HG03139 (cell line): ENCODE data around the gene HOXB3.

Experiments used
- ATAC-seq: cut with Tn5 transposase; IDR thresholded peaks from one replicate; pipeline ENCODE4 v1.9.1; 2021; ENCODE audit not compliant: unreplicated experiment

Gene HOXB3

DNA sequence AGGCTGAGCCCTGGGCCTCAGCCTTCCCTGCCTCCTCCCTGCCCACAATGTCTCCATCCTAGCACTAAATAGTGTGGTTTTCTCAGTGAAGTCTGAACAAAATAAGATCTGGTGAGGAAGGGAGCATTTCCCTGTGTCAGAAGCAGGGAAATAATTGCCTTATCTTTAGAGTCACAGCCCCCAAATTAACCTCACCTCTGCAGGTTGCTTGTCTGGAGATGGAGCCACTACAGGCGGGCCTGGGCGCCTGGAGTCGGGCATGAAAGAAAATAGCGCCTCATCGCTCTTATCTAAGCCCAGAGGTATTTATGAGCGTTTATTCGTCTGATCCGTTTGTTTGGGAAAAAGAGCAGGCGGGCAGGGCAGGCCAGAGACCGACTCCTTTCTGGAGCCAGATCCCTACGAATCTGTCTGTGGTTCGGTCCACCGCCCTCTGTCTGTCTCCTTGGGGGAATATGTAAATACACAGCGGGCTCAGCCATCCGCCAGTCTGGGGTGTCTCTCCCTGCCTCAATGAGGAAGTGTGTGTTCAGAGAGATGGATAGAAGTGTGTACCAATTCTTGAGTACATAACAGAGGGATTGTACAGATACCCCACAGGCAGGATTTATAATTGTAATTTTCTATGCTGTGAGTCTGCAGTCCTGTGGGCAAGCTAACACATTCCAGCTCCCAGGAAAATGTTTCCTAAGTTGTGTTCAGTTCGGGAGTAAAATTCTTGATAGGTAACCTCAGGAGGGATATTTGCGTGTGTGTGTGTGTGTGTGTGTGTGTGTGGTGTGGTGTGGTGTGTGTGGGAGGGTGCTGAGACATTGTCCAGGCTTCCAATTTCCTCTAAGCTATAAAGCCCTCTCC, 10.4 kb upstream of the HOXB3 start:
- no peak for ATAC-seq

DNA sequence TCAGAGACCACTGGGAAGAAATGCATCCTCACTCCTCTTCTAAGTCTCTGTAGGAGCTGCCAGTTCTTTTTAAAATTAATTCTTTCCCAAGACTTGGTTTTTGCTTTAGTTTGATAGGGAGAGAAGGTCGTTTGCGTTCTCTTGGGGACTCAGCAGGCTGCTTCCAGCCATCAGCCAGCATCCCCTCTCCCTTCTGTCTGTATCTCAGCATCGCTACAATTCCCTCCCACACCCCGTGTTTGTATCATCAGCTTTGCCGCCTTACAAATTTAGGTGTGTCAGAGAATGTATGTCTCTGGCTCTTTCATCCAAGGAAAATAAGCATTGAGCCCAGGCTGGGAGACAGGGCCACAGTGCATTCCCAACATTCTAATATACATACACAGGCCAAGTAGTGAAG, 9.3 kb upstream of the HOXB3 start:
- ATAC-seq: no peak

DNA sequence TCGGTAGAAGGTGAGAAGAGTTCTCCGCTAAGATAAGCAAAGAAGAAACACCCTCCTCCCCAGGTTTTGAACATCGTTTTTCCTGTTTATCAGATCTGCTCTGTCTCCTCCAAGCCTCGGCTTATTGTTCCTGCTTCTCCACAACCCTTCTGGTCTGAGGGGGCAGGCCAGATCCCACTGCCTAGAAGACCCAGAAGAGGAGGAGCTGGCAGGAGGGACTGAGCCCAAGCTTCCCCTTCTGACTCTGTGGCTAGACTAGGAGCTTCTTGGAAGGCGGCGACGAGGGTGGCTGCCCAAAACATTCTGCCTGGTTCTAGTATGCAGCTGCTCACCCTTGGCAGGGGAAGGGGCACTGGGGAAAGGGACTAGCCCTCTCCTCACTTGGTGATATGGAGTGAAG, 8.7 kb upstream of the HOXB3 start:
- ATAC-seq: no peak

DNA sequence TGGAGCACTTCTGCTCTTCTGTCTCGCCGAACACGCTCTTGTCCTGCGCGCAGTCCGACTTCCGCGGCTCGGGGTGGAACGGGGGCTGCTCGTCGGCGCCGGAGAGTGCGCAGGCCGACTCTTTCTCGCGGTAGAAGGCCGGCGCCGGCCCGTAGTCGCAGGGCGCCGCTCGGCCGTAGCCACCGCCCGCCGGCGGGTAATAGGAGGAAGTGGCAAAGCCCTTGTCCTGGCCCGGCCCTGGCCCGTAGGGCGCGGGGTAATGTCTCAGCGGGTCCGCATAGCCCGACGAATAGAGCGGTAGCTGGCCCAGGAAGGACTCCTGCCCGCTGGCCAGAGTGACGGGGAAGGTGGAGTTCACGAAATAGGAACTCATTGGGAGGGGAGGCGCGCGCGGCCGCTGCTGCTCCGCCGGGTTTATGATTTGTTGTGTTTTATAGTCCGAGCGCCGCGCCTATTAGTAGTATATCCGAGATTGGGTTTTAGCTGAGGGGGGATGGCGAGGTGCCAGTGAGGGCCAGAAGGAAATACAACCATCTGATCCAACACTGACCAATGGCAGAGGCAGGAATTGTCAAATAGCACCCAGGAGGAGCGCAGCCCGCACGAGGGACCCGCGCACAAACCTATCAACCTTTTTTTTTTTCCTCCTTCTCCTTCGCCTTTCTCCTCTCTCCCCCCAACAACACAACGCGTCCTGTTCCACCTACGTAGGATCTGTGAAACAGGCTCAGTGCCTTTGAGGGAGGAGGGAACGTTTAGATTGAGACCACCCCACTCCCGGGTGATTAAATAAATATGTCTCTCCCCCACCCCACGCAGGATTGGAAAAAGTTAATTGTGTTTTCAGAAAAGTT, 8.0 kb upstream of the HOXB3 start:
- no peak for ATAC-seq

DNA sequence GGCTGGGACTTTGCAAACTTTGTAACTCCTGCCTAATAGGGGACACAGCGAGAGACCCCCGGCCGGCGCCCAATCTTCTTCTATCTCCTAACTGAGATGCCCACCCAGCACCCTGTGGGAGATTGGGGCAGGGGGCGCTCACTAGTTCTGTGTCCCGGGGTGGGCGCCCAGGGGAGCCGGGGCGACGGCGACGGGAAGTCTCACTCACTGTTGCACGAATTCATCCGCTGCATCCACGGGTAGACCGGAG, 7.4 kb upstream of the HOXB3 start:
- ATAC-seq: no peak

DNA sequence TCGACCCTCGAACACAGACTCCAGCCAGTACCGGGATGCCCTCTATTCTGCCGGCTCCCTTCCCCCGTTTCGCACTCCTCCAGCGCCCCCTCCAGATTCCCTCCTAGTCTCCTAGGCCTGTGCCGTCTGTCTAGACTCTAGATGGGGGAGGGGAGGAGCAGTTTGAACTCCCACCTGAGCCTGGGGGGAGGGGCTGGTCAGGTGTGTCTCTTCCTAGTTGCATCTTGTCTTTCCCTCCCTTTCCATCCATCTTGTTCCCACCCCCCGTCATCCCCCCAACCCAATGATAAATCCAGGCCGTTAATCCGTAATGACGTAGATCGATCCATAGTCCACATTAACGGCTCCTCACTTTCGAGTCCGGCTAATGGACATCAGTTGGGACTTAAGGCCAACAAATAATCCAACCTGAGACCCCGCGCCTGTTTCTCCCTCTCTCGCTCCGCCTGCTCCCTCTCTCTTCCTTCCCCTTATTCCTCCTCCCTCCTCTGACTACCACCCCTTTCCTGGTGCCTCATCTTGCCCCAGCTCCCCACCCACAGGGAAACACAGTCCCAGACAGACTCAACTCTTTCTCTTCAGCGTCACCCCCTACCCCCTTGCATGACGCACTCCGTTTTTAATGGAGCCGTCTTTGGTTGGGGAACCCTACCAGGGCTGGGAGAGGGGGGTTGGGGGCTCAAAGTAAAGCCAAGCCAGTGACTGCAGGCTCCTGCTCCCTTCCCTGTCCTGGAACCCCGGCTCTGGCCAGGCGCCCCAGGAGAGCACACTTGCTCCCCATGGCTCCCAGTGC, 6.9 kb upstream of the HOXB3 start:
- no peak for ATAC-seq

DNA sequence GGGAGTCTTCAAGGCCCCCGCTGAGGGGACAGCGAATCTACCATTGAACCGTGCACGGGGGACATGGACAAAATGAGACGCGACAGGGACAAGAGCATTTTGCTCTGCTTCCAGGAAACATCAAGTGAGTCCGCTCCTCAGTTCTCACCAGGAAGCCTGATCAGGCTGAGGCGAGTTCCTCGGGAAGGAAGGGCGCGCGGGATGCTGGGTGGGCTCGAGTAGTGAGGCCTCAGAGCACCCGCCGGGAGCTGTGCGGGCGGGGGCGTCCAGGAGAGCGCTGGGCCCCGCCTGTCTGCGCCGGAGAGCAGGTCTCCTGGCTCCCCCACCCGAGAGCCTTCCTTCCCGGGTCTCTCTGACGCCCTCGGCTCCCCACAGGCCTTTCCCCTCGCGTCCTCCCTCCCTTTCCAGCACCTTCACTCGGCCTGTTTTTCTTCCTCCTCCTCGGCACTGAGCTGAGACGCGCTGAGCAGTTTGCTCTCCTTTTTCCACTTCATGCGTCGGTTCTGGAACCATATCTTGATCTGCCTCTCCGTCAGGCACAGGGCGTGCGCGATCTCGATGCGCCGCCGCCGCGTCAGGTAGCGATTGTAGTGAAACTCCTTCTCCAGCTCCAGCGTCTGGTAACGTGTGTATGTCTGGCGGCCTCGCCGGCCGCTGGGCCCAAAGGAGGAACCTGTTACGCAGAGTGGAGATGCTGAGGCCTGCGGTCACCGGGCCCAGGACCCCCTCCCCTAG, 6.1 kb upstream of the HOXB3 start:
- no peak for ATAC-seq

DNA sequence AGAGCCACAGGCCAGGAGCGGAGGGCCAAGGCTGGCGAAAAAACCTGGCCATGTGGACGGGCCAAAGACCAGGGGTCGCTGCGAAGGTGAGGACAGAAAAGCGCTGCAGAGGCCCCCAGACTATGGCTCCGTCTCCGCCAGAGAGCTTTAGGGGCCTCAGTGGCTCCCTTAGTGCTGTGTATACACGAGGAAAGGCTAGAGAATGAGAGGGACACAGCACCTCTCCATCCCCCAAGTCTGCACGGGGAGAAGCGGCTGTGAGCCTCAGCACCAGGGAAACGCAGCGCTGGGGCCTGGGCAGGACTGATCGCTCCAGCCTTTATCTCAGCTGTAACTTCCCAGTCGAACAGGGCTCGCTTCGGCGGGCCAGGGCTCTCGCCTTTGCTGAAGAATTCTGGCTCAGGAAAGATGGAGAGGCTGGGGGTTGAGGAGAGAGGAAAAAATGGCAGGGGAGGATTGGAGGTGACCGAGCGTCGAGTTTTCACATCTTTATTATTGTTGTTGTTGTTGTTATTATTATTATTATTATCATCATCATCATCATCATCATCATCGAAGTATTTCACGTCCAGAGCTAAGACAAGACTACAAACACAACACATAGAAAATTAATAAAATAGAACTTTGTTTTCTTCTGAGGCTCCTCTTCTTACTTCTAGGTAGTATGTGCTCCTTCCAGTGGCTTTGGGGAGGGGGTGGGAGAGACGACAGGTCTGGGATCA, 5.4 kb upstream of the HOXB3 start:
- no peak for ATAC-seq

DNA sequence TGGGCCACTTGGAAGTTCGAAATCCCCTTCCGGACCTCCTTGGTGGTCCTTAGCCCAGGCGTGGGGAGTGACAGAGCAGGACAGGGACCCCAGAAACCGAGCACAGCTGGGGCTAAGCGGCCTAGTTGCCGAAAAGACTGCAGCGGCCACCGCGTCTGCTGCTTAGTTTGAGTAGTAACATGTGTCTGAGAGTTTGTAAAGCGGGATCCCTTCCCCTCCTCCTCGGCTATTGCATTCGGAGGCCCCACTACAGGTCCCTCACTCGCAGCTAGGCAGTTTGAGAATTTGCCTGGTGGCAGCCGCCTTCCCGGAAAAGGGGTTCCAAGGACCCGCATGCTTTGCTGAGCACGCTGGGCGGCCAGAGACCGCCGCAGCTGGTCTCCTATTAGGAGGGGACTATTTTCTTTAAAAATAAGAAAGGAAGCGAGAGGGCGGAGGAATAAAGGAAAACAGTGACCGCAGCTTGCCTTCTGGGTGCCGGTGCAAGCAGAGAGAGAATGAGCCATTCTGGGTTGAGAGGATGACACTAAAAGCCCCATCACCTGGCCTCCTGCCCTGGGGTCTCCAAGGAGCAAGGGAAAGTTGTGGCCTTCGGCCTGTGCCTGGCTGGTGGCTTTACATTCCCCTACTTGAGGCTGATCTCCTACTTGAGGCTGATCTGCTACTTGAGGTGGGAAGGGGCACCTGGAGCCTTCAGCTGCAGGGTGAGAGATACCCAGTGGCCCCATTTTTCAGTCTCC, 4.7 kb upstream of the HOXB3 start:
- no peak for ATAC-seq

DNA sequence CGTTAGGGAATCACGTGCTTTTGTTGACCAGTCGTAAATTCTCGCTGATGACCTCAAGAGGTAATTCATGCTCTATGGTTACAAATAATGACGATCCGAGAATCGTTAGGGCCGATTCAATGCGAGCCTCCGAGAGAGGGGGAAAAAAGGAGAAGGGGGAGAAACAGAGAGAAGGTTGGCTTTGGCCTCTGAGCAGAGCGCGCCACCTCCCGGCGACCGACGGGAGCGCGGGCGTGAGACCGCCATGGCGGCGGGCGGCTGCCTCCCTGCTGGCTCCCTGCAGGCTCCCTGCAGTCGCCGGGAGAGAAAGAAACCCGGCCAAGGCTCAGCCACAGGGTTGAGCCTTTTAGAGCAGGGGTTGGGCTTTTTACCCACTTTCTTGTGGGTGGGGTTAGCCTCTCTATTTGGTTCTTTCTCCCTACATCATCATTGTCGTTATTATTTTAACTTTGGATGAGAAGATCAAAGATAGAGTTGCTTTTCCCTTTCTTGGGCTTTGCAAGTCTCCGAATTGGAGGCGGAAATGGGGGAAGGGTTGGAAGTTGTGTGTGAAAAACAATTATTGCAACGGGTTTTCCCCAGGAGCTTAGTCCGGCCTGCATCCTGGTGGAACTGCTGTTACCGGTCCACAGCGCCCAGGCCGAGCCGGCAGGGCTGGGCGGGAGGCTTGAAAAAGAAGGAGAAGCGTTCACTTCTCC, 3.9 kb upstream of the HOXB3 start:
- no peak for ATAC-seq

DNA sequence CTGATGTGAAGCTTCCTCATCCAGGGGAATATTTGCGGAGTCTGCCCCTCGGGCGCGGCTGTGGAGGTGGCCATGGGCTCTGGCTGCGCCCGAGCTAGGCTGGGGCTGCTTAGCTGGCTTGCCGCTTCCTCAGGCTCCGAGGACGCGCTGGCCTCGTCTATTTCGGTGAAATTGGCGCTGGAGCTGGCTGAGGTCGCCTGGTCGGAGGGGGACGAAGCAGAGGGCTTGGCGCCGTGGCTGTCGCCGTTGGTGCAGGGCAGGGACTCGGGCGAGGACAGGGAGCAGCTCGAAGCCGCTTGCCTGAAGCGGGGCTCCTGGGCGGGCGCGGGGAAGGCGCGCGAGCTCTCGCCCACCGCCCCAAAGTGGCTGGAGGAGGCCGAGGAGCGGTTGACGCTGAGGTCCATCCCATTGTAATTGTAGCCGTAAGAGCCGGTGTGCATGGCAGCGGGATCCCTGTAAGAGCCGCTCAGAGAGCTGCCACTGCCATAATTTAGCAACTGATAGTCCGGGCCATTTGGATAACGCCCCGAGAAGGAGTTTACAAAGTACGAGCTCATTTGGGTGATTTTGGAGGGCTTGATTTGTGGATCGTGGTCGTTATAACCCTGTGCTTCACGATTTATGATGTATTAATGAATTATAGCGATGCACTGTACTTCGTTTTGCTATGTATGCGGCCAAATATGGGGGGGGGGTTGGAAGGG, 3.2 kb upstream of the HOXB3 start, which contains the start of gene HOXB5:
Gene HOXB5, minus strand, starts transcription at position 654 of the 704 bp plus-strand sequence. Its CDS starts 97 bp downstream, at position 557.
- ATAC-seq: no peak

DNA sequence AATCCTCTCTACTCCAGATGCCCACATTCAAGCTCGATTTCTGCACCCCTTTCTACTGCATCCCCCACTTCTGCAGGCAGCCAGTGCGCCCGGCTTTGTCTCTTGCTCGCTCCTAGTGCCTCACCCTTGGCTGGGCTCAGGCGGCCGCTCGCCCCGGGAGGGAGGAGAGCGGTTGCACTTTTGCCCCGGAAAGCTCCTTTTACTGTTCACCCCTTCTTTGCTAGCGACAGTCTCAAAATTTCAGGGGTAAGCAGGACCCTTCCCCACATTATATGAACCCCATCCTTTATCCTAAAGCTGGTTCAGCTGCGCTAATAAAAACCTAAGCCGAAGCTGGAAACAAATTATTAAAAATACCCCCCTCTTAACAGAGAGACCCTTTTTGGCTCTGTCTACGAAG, 2.5 kb upstream of the HOXB3 start:
- ATAC-seq: no peak

DNA sequence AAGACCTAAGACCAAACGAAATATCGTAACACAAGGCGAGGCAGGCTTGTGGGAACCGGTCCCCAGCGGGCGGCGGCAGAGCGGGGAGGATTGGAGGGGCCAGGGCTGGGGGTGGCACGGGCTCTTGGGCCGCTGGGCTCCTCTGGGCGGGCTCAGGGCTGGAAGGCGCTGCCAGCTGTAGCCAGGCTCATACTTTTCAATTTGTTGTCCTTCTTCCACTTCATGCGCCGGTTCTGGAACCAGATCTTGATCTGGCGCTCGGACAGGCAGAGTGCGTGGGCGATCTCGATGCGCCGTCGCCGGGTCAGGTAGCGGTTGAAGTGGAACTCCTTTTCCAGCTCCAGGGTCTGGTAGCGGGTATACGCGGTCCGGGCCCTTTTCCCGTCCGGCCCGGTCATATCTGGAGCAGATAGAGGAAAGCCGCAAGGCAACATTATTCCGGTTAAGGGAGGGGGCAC, 2.0 kb upstream of the HOXB3 start:
- ATAC-seq: no peak

DNA sequence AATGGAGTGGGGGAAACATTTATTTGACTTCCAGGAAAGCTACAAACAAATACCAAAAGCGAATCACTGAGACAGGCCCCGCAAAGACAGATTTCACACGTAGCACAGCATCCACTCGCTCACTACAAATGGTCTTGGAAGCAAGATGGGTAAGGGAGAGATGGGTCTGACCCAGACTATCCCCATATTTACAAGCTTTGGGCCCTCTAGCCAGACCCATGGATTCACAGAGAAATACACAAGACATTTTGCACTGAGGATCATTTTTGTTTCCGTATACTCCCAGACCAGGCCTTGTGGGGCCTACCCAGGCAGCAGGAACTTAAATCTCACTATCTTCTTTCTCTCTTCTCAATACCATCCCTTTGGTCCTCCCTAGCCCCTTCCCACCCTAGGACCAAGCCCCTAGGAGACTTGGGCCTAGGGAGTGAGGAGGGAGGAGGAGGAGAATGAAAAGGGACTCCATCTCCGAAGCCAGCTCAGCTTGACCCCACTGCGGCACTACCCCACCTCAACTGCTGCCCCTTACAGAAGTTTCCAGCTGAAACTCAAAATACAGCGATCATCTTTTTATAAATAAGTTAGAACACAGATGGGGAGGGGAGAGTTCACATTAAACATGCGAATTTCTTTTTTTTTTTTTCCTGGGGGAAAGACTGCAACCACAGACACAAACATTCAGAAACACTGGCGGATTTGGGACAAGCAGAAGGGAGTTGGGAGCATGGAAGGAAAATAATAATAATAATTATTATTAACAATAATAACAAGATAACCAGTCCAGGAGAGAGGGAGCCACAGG, 1.4 kb upstream of the HOXB3 start:
- no peak for ATAC-seq

DNA sequence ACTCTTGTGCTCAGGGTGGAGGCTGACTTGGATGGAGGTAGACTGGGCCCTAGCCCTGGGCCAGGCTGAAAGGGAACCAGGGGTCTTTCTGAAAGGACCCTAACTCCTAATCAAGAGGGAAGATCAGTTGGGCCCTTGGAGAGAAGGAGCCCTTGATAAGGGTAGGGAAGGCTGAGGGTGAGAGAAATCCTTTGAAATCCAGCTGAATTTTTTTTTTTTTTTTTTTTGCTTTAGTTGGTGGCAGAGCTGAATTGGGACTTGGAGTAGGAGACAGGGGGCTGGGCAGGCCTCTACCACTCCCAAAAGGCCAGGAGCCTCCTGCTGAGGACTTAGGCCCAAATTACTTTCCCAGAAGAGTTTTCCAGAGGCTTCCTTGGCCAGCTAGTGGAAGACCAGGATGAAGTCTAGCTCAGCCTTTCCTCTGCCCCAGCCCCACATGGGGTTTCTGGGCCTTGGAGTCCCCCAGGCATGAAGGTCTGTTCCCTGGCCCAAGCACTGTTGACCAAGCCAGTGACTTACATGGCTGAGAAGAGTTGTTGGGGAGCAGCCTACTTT, 643 bp upstream of the HOXB3 start:
- no peak for ATAC-seq

DNA sequence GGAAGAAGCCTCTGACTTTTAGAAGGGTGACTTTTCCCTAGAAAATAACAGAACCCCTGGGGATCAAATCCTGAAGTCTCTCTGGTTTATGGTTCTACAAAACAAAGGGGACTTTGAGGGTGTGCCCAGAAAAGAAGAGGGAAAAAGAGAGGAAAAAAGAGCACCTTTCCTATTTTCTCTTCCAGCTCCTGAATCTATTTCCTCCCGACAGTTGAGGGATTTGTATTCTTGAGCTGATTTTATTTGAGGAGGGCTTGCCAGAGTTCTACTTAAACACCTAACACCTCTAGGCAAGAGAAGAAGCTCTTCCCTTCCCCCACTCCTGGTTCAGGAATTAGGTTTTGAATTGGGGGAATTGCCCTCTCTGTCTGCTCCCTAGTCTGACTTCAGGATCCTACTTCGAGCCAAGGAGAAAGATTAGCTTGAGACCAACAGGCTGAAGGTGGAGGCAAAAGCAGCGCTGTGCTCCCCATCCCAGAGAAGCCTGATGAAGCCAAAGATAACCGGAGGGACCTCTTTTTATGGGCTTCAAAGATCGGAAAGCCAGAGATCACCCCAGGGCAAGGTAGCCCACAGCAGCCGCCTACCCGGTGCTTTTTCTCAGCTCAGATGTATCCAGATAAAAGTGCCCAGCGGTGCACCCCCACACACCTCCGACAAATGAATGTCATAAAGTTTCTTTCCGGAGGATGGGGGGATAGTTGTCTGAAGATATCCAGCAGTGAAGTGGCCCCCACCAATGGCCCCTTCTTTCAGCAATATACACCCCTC, 796 bp downstream of the HOXB3 start:
- ATAC-seq: no peak
